A549 (cell line): ENCODE measurements around the gene NCL. TPM values are rescaled to one million over a fixed set of nuclear protein-coding genes. Genes with fewer than 3 reads are reported as not detected.

ENCODE experiments used
- ATAC-seq, 2 experiments: fragments of 200-7000 bp in 1 of 2; fragments of >200 bp in 1 of 2; cut with Nextera tagmentation in 1 of 2; cut with Tn5 transposase in 1 of 2; 3 replicates each; pipeline versions ENCODE4 v1.8.0 to v1.9.1; 2018 to 2020; ENCODE audit warnings: mild to moderate bottlenecking in 1 of 2, moderate library complexity in 1 of 2
- CTCF ChIA-PET: fragments of 300-600 bp; sonication (Branson Sonifier 250); formaldehyde crosslinking; extraction: SDS; loops from one replicate; lab custom pipeline; 2021; ENCODE audit warnings: antibody characterized with exemption, inconsistent platforms; lab: Yijun Ruan, JAX
- POLR2A ChIA-PET: fragments of 350-600 bp; formaldehyde crosslinking; extraction: SDS; loops from one replicate; lab custom pipeline; 2021; ENCODE audit warnings: antibody characterized with exemption, inconsistent platforms; lab: Yijun Ruan, JAX
- DNase-seq, 2 experiments: peaks; one replicate each; pipeline versions ENCODE4 v3.0.0 to v3.0.0-alpha.2; 2011 to 2016; ENCODE audit warnings: low read depth in 1 of 2, low spot score in 1 of 2
- FAIRE-seq: peaks from 2 replicates; lab custom pipeline; 2011; peaks lifted over from hg19 to GRCh38; lab: Jason Lieb, UNC
- H3K27ac ChIP-seq, 2 experiments: fragments of >200 bp; sonication (Bioruptor Twin); formaldehyde crosslinking; 3 replicates each; pipeline ENCODE4 v1.5.1; 2016 to 2017
- H3K4me1 ChIP-seq: fragments of >200 bp; sonication (Bioruptor Twin); formaldehyde crosslinking; 3 replicates; pipeline ENCODE4 v1.6.1; 2016
- H3K4me2 ChIP-seq: fragments of >200 bp; sonication (Bioruptor Twin); formaldehyde crosslinking; 3 replicates; pipeline ENCODE4 v1.6.1; 2016
- H3K4me3 ChIP-seq: fragments of >200 bp; sonication (Bioruptor Twin); formaldehyde crosslinking; 3 replicates; pipeline ENCODE4 v1.5.1; 2016
- H3K9me3 ChIP-seq: fragments of >200 bp; sonication (Bioruptor Twin); formaldehyde crosslinking; 3 replicates; pipeline ENCODE4 v1.6.1; 2016
- CHD2 ChIP-seq: fragments of 150-350 bp; IDR thresholded peaks from 2 replicates; pipeline ENCODE4 v1.6.1; 2014; ENCODE audit warnings: low read length; ENCODE audit not compliant: partially characterized antibody
- EHF ChIP-seq: fragments of 250-450 bp; sonication (Bioruptor Pico); IDR thresholded peaks from 2 replicates; pipeline ENCODE4 v1.5.0; 2020; ENCODE audit warnings: mild to moderate bottlenecking
- EHMT2 ChIP-seq: fragments of 200-600 bp; sonication (generic); IDR thresholded peaks from 2 replicates; pipeline ENCODE4 v1.6.1; 2016; ENCODE audit warnings: antibody characterized with exemption, low read depth, mild to moderate bottlenecking, moderate library complexity
- ESRRA ChIP-seq: fragments of 150-350 bp; IDR thresholded peaks from 2 replicates; pipeline ENCODE4 v1.6.1; 2014; ENCODE audit warnings: mild to moderate bottlenecking, low read length, borderline replicate concordance
- HEYL ChIP-seq: fragments of 250-450 bp; sonication (Bioruptor Pico); IDR thresholded peaks from 2 replicates; pipeline ENCODE4 v1.8.0; 2021; ENCODE audit warnings: mild to moderate bottlenecking, moderate library complexity
- HOXA7 ChIP-seq: fragments of 250-450 bp; sonication (Bioruptor Pico); IDR thresholded peaks from 2 replicates; pipeline ENCODE4 v1.5.0; 2020; ENCODE audit warnings: mild to moderate bottlenecking, moderate library complexity
- JUN ChIP-seq, 2 experiments: fragments of >200 bp; sonication (Bioruptor Twin); formaldehyde crosslinking; IDR thresholded peaks; 2 replicates in 1 of 2; 3 replicates in 1 of 2; pipeline ENCODE4 v1.6.1; 2016 to 2017
- JUNB ChIP-seq: fragments of >200 bp; sonication (Bioruptor Twin); formaldehyde crosslinking; IDR thresholded peaks from 2 replicates; pipeline ENCODE4 v1.6.1; 2016
- KDM1A ChIP-seq: fragments of 200-600 bp; sonication (generic); IDR thresholded peaks from 2 replicates; pipeline ENCODE4 v1.6.1; 2016; ENCODE audit warnings: low read depth, mild to moderate bottlenecking
- MAFK ChIP-seq: fragments of 450-650 bp; IDR thresholded peaks from 2 replicates; pipeline ENCODE4 v1.6.1; 2014; ENCODE audit not compliant: partially characterized antibody
- MYC ChIP-seq: IDR thresholded peaks from 2 replicates; pipeline ENCODE4 v1.6.1; 2012; ENCODE audit warnings: mild to moderate bottlenecking, inconsistent platforms, low read length, improper control_type of control experiment, borderline replicate concordance
- NPAS2 ChIP-seq: fragments of 250-450 bp; sonication (Bioruptor Pico); IDR thresholded peaks from 2 replicates; pipeline ENCODE4 v1.8.0; 2022; ENCODE audit warnings: mild to moderate bottlenecking, moderate library complexity, borderline replicate concordance
- PHF8 ChIP-seq: fragments of 200-600 bp; sonication (generic); IDR thresholded peaks from 2 replicates; pipeline ENCODE4 v1.6.1; 2016; ENCODE audit warnings: low read depth, mild to moderate bottlenecking, antibody characterized with exemption, moderate library complexity, borderline replicate concordance
- POLR2A ChIP-seq: IDR thresholded peaks from 2 replicates; pipeline ENCODE4 v1.6.1; 2012; ENCODE audit warnings: mild to moderate bottlenecking, low read length
- RARB ChIP-seq: fragments of 250-450 bp; sonication (Bioruptor Pico); IDR thresholded peaks from 2 replicates; pipeline ENCODE4 v1.8.0; 2021; ENCODE audit warnings: mild to moderate bottlenecking, moderate library complexity
- TP53 ChIP-seq: fragments of 250-450 bp; sonication (Bioruptor Pico); IDR thresholded peaks from 2 replicates; pipeline ENCODE4 v1.5.0; 2021; ENCODE audit warnings: mild to moderate bottlenecking, moderate library complexity
- ZC3H11A ChIP-seq: fragments of 450-650 bp; IDR thresholded peaks from 2 replicates; pipeline ENCODE4 v1.6.1; 2014; ENCODE audit warnings: antibody characterized with exemption, mild to moderate bottlenecking
- ZNF302 ChIP-seq: fragments of 250-450 bp; sonication (Bioruptor Pico); IDR thresholded peaks from 2 replicates; pipeline ENCODE4 v1.9.0; 2021; ENCODE audit warnings: inconsistent platforms, mild to moderate bottlenecking, moderate library complexity
- WGBS: methylation state at CpG from one replicate; pipeline ENCODE4 v1.1.6; 2017; ENCODE audit errors: missing lambda C conversion rate; 5-methylcytosine and 5-hydroxymethylcytosine counted together
- polyA plus RNA-seq, 4 experiments: library from polyadenylated mRNA; depleted of rRNA in 3 of 4; stranded (reverse); fragments of >200 nt; fragmentation: RNase III in 1 of 4; extraction: RNeasy Plus Mini Kit Qiagen cat#74134 plus additional on column Dnase treatment in 1 of 4; gene quantifications; 2 replicates in 3 of 4; 3 replicates in 1 of 4; pipeline ENCODE4 v1.2.3, GENCODE V29; 2011 to 2017
- TF ChIP-seq, protein P1 (sequence below): IDR thresholded peaks from 2 replicates; pipeline ENCODE4 v1.6.1; 2012
- TF ChIP-seq, protein P2 (sequence below): fragments of 200-600 bp; sonication (generic); IDR thresholded peaks from 2 replicates; pipeline ENCODE4 v1.6.1; 2016; ENCODE audit warnings: antibody characterized with exemption, mild to moderate bottlenecking, moderate library complexity
- TF ChIP-seq, protein P3 (sequence below): fragments of >200 bp; sonication (Bioruptor Twin); formaldehyde crosslinking; IDR thresholded peaks from 3 replicates; pipeline ENCODE4 v1.5.1; 2016

Gene NCL
- polyA plus RNA-seq, 2 of the 4 experiments (the other 2 are of a cell fraction), result 390 to 766 TPM

DNA sequence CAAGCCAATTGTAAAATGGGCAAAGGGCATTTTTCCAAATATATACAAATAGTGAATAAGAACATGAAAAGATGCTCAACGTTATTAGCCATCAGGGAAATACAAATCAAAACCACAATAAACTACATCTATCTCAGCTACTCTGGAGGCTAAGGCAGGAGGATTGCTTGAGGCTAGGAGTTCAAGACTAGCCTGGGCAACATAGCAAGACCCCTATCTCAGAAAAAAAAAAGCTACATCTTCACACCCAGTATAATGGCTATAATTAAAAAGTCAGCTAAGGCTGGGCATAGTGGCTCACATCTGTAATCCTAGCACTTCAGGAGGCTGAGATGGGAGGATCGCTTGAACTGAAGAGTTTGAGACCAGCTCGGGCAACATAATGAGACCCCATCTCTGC, 12.6 kb upstream of the NCL start:
- FAIRE-seq (no peak), DNase-seq (no peak), ATAC-seq (no peak)
- H3K9me3 ChIP-seq, result no peaks in the 10 kb centered on the region
- H3K4me1 ChIP-seq, result no peaks in the 10 kb centered on the region
- ChIA-PET CTCF (interaction anchor here (0.6 to 3.2 kb wide), 3 partner anchors 9 to 81 kb away, joined by 3 to 9 read pairs (median 7); partner anchors contain the start of gene NCL), POLR2A (interaction anchor here (4.8 kb wide), 1 partner anchor 13 kb away, joined by 22 read pairs; the partner anchor contains the start of gene NCL)
- H3K4me2 ChIP-seq, result no peak overlapping the region
- H3K4me3 ChIP-seq, result no peak overlapping the region
- H3K27ac ChIP-seq, result no peak overlapping the region
- WGBS, result 59% methylated on average over 3 of the region's 3 CpGs
- TF ChIP-seq EHMT2, result no peak
- TF ChIP-seq ESRRA, result no peak
- no peak for TF ChIP-seq ZC3H11A
- no peak for TF ChIP-seq EHF (CRISPR knock-in tag)
- no peak for TF ChIP-seq MYC
- no peak for TF ChIP-seq KDM1A
- TF ChIP-seq HEYL (CRISPR knock-in tag), result no peak
- no peak for TF ChIP-seq ZNF302
- no peak for TF ChIP-seq HOXA7
- TF ChIP-seq POLR2A, result no peak
- no peak for TF ChIP-seq MAFK
- TF ChIP-seq NPAS2 (CRISPR knock-in tag), result no peak

DNA sequence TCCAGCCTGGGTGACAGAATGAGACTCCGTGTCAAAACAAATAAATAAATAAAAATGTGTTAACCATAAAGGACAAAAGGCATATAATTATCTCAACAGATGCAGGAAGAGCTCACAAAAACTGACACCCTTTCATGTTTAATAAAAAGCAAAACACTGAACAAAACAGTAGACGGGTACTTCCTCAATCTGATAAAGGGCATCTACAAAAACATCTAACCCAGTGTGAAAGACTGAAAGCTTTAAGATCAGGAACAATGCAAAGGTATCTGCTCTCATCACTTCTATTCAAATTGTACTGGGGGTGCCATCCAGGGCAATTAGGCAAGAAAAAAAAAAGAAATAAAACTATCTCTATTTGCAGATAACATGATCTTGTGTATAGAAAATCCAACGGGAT, 11.7 kb upstream of the NCL start:
- DNase-seq (no peak), ATAC-seq (no peak), FAIRE-seq (no peak)
- POLR2A ChIA-PET, result interaction anchor here (4.8 kb wide), 1 partner anchor 12 kb away, joined by 22 read pairs; the partner anchor contains the start of gene NCL
- Histone ChIP-seq H3K27ac (no peak overlapping the region), H3K4me3 (no peak overlapping the region), H3K9me3 (no peaks in the 10 kb centered on the region), H3K4me2 (no peak overlapping the region), H3K4me1 (no peaks in the 10 kb centered on the region)
- 59% methylated on average over 3 of the region's 3 CpGs for WGBS
- CTCF ChIA-PET, result interaction anchor here (0.6 to 14.1 kb wide), 6 partner anchors 6 to 493 kb away, joined by 3 to 115 read pairs (median 4); partner anchors contain the start of gene NCL
- TF ChIP-seq, protein P1, sequence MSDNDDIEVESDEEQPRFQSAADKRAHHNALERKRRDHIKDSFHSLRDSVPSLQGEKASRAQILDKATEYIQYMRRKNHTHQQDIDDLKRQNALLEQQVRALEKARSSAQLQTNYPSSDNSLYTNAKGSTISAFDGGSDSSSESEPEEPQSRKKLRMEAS, result no peak
- no peak for TF ChIP-seq EHMT2
- TF ChIP-seq JUNB, result no peak
- TF ChIP-seq NPAS2 (CRISPR knock-in tag), result no peak
- TF ChIP-seq TP53 (CRISPR knock-in tag), result no peak
- TF ChIP-seq ZNF302, result no peak
- no peak for TF ChIP-seq JUN (IDR thresholded peaks at IDR 0.05)
- TF ChIP-seq CHD2, result no peak
- no peak for TF ChIP-seq RARB (CRISPR knock-in tag)
- TF ChIP-seq EHF (CRISPR knock-in tag), result no peak
- TF ChIP-seq, protein P2, sequence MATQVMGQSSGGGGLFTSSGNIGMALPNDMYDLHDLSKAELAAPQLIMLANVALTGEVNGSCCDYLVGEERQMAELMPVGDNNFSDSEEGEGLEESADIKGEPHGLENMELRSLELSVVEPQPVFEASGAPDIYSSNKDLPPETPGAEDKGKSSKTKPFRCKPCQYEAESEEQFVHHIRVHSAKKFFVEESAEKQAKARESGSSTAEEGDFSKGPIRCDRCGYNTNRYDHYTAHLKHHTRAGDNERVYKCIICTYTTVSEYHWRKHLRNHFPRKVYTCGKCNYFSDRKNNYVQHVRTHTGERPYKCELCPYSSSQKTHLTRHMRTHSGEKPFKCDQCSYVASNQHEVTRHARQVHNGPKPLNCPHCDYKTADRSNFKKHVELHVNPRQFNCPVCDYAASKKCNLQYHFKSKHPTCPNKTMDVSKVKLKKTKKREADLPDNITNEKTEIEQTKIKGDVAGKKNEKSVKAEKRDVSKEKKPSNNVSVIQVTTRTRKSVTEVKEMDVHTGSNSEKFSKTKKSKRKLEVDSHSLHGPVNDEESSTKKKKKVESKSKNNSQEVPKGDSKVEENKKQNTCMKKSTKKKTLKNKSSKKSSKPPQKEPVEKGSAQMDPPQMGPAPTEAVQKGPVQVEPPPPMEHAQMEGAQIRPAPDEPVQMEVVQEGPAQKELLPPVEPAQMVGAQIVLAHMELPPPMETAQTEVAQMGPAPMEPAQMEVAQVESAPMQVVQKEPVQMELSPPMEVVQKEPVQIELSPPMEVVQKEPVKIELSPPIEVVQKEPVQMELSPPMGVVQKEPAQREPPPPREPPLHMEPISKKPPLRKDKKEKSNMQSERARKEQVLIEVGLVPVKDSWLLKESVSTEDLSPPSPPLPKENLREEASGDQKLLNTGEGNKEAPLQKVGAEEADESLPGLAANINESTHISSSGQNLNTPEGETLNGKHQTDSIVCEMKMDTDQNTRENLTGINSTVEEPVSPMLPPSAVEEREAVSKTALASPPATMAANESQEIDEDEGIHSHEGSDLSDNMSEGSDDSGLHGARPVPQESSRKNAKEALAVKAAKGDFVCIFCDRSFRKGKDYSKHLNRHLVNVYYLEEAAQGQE, result no peak
- TF ChIP-seq, protein P3, sequence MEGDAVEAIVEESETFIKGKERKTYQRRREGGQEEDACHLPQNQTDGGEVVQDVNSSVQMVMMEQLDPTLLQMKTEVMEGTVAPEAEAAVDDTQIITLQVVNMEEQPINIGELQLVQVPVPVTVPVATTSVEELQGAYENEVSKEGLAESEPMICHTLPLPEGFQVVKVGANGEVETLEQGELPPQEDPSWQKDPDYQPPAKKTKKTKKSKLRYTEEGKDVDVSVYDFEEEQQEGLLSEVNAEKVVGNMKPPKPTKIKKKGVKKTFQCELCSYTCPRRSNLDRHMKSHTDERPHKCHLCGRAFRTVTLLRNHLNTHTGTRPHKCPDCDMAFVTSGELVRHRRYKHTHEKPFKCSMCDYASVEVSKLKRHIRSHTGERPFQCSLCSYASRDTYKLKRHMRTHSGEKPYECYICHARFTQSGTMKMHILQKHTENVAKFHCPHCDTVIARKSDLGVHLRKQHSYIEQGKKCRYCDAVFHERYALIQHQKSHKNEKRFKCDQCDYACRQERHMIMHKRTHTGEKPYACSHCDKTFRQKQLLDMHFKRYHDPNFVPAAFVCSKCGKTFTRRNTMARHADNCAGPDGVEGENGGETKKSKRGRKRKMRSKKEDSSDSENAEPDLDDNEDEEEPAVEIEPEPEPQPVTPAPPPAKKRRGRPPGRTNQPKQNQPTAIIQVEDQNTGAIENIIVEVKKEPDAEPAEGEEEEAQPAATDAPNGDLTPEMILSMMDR, result no peak
- no peak for TF ChIP-seq PHF8
